Endometrial microvascular endothelial cells (primary cell): ENCODE measurements around the gene TIAL1. TPM values are rescaled to one million over a fixed set of nuclear protein-coding genes. Genes with fewer than 3 reads are reported as not detected.
"Not testable (repeated sequence)": the region's sequence is repeated elsewhere in the genome, so short reads cannot be mapped to it uniquely, and the experiment has no call there.

Experiments used
- in situ Hi-C: cut with HindIII; loops from 2 replicates; pipeline ENCODE4 v1.10.0; 2017; ENCODE audit warnings: low sequenced_read_pairs, low pct_unique_long_range_greater_than_20kb; ENCODE audit errors: inconsistent ontology term
- total RNA-seq: library from RNA; depleted of rRNA; stranded (reverse); fragments of >200 nt; gene quantifications from one replicate; pipeline ENCODE4 v1.2.3, GENCODE V29; 2015; ENCODE audit errors: inconsistent ontology term

The TIAL1 gene, protein sequence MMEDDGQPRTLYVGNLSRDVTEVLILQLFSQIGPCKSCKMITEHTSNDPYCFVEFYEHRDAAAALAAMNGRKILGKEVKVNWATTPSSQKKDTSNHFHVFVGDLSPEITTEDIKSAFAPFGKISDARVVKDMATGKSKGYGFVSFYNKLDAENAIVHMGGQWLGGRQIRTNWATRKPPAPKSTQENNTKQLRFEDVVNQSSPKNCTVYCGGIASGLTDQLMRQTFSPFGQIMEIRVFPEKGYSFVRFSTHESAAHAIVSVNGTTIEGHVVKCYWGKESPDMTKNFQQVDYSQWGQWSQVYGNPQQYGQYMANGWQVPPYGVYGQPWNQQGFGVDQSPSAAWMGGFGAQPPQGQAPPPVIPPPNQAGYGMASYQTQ
- total RNA-seq, result 43.3 TPM

DNA sequence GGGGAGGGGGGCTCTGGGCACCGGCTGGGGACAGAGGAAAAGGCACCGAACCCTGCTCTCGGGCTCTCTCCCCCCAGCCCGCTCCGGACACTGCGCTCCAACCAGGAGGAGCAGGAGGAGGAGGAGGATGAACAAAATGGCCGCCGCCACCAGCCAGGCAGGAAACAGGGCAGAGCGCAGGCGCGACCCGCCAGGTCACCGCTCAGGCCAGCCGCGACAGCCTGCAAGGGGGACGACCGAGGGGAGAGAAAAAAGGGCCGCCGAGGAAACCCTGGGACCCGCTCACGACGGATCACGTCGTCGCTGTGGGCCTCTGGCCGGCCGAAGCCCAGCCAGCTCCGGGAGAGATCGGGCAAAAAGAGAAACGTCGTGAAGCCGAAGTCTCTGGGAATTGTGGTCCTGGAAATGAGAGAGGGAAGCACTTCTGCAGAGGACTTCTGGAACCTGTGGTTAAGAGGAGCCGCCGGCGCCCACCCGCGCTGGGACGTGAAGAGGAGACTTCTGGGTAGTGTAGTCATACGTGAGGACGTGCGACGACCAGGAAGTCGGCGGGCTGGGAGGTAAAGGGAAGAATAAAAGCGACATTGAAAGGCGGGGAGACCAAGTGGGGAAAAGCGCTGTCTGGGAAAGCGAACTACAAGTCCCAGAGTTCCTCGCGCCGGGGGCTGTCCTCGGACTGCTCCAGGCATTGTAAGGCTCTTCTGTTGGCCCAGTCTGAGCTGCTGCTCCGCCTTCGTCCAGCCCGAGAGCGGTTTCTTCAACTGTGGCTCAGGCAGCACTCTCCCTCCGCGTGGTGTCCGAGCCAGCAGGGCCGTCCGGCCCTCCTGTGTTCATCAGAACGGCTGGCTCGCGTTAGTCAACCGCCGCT is at the start of gene TIAL1:
Gene TIAL1 (minus strand): TSS at position 428 of the 868 bp plus-strand sequence. CDS start 499 bp downstream, outside the sequence.
- in situ Hi-C loops, result no loop called here

DNA sequence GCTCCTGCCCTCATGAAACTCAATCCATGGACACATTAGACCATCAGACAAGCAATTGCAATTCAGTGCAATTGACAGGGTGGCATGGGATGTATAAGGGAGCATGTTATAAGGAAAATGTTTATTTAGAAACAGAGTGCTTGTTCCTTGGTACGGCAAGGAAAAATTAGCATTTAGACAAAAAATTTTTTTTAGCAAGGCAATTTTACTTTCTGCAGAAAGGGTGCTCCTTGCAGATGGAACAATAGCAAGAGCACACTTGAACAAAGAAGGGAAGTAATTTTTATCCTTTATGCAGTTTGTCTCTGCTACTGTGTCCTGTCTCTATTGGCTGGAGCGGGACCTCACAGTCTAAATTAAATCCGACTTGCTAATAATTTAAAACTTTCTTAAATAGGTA is 48.2 kb upstream of the TIAL1 start:
- in situ Hi-C loops, result no loop called here

GRCh38 chr10:119644205-119644814 is 47.5 kb upstream of the TIAL1 start:
- in situ Hi-C loops, result no loop called here

DNA sequence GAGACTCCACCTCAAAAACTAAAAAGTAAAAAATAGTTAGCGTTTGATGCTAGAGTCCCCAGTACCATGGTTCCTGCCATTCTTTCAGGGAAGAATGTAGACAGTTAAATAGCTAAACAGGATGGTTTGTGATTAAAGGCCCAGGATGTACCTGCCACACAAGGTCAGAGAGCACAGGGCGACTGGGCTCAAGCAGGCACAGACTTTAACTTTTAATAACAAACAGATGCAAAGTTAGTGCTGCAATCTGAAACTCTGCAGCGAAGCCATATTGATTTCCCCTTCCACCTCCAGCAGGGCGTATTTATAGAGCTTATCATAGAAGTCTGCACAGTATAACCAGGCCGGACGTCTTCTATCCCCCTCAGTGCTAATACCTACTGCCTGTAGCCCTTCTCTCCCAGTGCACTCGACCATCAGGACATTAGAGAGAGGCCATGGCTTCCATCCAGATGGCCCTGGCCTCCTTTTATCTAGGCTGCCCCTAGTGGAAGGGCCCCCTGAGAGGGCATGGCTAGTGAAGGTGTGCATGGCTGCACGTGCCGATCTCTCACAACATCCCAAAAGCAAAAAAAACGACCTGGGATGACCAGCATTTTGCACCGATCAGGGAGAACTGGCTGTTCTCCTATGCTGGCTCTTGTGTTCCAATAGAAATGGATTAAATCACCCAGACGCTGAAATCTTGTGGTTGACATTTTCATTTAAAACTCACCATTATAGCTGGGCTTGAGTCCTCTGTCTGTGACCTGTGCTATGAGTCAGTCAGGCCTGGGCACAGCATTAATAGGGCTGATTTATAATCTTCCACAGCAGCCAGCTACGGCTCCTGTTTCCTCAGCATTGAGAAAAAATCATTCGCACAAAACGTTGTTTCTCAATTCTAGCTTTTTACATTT is 46.8 kb upstream of the TIAL1 start:
- in situ Hi-C loops, result no loop called here

DNA sequence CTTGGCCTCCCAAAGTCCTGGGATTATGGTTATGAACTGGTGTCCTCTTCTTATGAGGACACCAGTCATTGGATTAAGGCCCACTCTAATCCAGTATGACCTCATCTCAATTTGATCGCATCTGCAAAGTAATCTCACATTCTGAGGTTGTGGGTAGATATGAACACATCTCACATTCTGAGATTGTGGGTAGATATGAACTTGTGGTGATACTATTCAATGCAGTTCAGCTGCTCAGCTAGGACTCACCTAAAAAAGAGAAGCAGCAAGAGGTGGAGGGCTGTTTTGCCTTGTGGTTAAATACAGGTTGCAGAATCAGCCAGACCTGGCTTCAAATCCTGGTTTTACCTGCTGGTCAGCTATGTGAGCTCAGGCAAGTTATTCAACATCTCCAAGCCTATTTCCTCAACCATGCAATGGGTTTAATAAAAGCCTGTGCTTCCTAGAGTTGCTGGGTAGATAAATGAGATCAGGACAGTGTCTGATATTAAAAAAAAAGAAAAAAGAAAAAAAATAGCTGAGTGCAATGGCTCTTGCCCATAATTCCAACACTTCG is 45.9 kb upstream of the TIAL1 start:
- in situ Hi-C loops, result no loop called here

DNA sequence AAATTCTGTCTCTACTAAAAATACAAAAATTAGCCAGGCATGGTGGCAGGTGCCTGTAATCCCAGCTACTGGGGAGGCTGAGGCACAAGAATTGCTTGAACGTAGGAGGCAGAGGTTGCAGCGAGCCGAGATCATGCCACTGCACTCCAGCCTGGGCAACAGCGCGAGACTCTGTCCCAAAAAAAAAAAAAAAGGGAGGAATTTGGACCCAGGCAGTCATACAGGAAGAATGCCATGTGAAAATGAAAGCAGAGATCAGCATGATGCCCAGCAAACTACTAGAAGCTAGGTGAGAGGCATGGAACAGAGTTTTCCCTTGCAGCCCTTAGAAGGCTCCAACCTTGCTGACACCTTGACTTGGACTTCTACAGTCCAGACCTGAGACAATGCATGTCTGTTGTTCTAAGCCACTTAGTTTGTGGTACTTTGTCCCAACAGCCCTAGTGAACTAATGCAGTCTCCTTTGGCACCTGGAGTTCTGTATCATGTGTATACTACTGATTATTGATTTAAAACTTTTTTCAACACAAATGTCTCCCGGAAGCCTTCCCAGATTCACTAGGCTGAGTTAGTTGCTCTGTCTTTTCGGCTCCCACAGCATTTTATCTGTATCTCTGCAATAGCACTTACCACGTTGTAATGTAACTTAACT is 44.2 kb upstream of the TIAL1 start:
- in situ Hi-C loops, result no loop called here

DNA sequence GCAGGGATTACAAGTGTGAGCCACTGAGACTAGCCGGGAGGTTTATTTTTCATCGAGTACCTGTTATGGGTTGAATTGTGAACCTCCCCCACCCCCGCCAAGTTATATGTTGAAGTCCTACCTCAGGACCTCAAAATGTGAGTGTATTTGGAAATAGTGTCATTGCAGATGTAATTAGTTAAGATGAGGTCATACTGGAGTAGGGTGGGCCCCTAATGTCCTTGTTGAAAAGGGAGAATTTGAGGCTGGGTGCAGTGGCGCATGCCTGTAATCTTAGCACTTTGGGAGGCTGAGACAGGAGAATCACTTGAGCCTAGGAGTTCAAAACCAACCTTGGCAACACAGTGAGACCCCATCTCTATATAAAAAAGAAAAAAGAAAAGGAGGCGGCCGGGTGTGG is 43.6 kb upstream of the TIAL1 start:
- in situ Hi-C loops, result no loop called here

- in situ Hi-C loops, result no loop called here
These were observed 42.2 kb upstream of the TIAL1 start for GRCh38 chr10:119638982-119639381.

DNA sequence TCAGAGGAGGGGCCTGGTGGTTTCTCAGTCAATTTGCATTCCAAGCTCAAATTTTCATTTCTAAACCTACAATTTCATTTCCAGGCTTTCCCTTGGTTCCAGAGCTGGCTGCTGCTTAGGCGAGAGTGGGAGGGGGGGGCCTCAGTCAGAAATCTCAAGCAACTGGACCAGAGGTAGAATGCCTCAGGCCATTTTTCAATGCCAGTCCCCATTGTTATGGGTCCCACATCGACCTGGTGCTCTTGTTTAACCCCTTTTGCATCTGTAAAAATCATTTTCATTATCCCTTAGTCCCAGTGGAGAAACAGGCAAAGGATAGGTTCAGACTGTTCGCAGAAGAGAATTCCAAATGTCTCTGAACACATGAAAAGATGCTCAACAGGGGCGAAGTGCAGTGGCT is 40.9 kb upstream of the TIAL1 start:
- in situ Hi-C loops, result no loop called here

GRCh38 chr10:119634219-119634544 is 37.4 kb upstream of the TIAL1 start:
- in situ Hi-C loops, result no loop called here

GRCh38 chr10:119633538-119634218 is 36.9 kb upstream of the TIAL1 start:
- in situ Hi-C loops, result no loop called here

DNA sequence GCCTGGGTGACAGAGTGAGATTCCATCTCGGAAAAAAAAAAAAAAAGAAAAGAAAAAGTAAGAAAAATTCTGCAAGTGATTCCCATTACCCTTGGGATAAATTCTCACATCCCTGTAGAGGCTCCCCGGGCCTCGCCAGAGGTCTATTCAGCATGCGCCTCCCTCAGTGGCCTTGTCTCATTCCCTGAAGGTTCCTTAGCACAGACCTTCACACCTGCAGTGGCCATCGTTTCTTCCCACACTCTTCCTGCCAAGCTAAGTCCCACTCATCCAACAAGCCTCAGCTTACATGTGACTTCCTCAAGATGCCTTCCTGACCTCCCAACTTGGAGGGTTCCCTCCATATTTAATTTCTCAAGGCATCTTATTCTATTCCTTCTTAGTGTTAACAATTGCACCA is 33.5 kb upstream of the TIAL1 start:
- in situ Hi-C loops, result no loop called here

- in situ Hi-C loops, result no loop called here
These were observed 29.0 kb upstream of the TIAL1 start for GRCh38 chr10:119625570-119626280.

DNA sequence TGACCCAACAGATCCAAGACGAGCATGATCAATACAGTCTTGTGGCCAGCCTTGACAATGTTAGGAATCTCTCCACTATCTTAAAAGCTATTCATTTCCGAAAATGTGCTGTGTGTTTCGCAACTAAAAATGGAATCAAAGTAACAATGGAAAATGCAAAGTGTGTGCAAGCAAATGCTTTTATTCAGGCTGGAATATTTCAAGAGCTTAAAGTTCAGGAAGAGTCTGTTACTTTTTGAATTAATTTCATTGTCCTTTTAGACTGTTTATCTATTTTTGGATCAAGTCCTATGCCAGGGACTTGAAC is 24.3 kb upstream of the TIAL1 start:
- in situ Hi-C loops, result no loop called here

GRCh38 chr10:119620241-119621077 is 23.7 kb upstream of the TIAL1 start:
- in situ Hi-C loops, result no loop called here

DNA sequence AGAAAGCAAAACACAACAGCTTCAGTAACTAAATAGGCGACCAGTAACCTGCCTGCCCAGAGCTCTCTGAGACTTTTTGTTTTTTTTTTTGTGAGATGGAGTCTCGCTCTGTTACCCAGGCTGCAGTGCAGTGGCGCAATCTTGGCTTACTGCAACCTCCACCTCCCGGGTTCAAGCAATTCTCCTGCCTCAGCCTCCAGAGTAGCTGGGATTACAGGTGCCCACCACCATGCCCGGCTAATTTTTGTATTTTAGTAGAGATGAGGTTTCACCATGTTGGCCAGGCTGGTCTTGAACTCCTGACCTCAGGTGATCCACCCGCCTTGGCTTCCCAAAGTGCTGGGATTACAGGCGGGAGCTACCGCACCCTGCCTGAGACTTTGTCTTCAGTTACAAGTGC is 23.0 kb upstream of the TIAL1 start:
- in situ Hi-C loops, result not testable (repeated sequence)
